Measurements from ENCODE around the gene HTR6.

Gene HTR6

GRCh38 chr1:19645411-19646251 lies 19.0 kb upstream of the HTR6 start:
- TF ChIP-seq YY1 (IDR thresholded peaks at IDR 0.05; ENCODE audit: low read depth) (no peak), TEAD4 (IDR thresholded peaks at IDR 0.05) (no peak), EP300 (IDR thresholded peaks at IDR 0.05; ENCODE audit: borderline replicate concordance) (no peak), RAD21 (IDR thresholded peaks at IDR 0.05; ENCODE audit: low read depth) (no peak), EGR1 (IDR thresholded peaks at IDR 0.05) (no peak)
- TF ChIP-seq, protein P1, sequence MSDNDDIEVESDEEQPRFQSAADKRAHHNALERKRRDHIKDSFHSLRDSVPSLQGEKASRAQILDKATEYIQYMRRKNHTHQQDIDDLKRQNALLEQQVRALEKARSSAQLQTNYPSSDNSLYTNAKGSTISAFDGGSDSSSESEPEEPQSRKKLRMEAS (IDR thresholded peaks at IDR 0.05): no peak

DNA sequence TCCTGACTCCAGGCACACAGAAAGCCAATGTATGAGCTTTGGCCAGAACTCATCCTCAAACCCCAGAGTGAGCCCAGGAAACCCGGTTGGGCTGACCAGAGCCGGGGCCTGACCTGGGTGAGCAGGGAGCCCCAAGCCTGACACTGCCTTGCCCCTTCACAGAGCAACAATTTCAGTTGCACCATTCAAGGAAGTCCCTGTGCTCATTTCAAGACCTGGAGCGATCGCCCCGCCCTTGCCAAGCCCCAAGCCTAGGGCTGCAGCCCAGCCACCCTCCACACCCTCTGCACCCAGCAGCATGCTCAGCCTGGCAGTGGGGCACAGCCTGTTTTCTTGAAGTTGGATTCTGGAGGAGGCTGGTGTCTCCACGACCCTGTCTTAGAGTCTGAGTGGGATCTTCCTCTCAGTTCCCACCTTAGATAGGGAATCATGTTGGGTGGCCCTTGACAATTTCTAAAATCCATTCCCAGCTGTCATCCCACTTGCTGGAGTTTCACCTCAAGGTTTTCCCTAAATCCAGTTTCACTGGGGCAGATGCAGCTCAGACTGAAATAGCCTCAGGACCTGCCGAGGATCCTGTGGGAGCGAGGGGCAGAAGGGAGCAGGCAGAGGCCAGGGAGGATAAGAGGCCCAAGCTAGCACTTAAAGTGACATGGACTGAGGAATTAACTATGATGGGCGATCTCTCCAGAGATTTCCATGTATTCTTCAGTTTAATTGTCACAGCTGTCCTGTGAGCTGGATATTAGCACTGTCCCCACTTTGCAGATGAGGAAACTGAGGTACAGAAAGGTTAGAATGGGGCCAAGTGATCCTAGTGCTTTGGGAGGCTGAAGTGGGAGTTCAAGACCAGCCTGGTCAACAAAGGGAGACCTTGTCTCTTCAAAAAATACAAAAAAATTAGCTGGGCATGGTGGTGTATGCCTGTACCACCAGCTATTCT lies 18.0 kb upstream of the HTR6 start:
- no peak for TF ChIP-seq CREB1 (IDR thresholded peaks at IDR 0.05; ENCODE audit: low read depth)
- TF ChIP-seq EP300 (IDR thresholded peaks at IDR 0.05; ENCODE audit: borderline replicate concordance): no peak
- TF ChIP-seq RAD21 (IDR thresholded peaks at IDR 0.05; ENCODE audit: low read depth): no peak
- no peak for TF ChIP-seq NFIC (IDR thresholded peaks at IDR 0.05)
- no peak for TF ChIP-seq TAF1 (IDR thresholded peaks at IDR 0.05; ENCODE audit: low read depth)
- no peak for TF ChIP-seq CEBPB (IDR thresholded peaks at IDR 0.05)
- no peak for TF ChIP-seq FOXM1 (IDR thresholded peaks at IDR 0.05; ENCODE audit: borderline replicate concordance, low read depth)
- TF ChIP-seq, protein P2, sequence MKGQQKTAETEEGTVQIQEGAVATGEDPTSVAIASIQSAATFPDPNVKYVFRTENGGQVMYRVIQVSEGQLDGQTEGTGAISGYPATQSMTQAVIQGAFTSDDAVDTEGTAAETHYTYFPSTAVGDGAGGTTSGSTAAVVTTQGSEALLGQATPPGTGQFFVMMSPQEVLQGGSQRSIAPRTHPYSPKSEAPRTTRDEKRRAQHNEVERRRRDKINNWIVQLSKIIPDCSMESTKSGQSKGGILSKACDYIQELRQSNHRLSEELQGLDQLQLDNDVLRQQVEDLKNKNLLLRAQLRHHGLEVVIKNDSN (IDR thresholded peaks at IDR 0.05): no peak
- no peak for TF ChIP-seq REST (IDR thresholded peaks at IDR 0.05; ENCODE audit: low read depth)
- TF ChIP-seq YY1 (IDR thresholded peaks at IDR 0.05; ENCODE audit: low read depth): no peak
- no peak for TF ChIP-seq ZBTB7A (IDR thresholded peaks at IDR 0.05; ENCODE audit: low read depth)
- TF ChIP-seq EGR1 (IDR thresholded peaks at IDR 0.05): no peak
- TF ChIP-seq TEAD4 (IDR thresholded peaks at IDR 0.05): no peak
- TF ChIP-seq, protein P1 (IDR thresholded peaks at IDR 0.05): no peak

DNA sequence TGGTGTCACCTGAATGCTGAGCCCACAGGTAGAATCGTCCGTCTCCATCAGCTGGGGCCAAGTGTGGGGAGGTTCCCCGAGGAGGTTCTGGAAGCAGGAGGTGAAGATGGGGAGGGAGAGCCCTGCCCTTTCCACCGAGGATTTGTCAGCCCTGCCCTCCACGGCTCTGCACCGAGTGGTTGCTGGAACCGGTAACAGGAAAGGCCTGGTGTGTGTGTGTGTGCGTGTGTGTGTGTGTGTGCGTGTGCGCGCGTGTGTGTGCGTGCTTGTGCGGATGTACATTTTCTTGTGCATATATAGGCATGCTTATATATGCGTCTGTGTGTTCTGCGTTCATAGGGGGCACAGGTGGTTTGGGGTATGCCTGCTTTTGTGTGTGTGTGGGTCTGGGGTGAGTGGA lies 17.0 kb upstream of the HTR6 start:
- TF ChIP-seq REST (IDR thresholded peaks at IDR 0.05; ENCODE audit: low read depth): no peak
- no peak for TF ChIP-seq RAD21 (IDR thresholded peaks at IDR 0.05; ENCODE audit: low read depth)
- TF ChIP-seq NFIC (IDR thresholded peaks at IDR 0.05): no peak
- TF ChIP-seq TEAD4 (IDR thresholded peaks at IDR 0.05): no peak
- TF ChIP-seq, protein P2 (IDR thresholded peaks at IDR 0.05): no peak
- no peak for TF ChIP-seq FOXM1 (IDR thresholded peaks at IDR 0.05; ENCODE audit: borderline replicate concordance, low read depth)
- TF ChIP-seq EGR1 (IDR thresholded peaks at IDR 0.05): no peak

DNA sequence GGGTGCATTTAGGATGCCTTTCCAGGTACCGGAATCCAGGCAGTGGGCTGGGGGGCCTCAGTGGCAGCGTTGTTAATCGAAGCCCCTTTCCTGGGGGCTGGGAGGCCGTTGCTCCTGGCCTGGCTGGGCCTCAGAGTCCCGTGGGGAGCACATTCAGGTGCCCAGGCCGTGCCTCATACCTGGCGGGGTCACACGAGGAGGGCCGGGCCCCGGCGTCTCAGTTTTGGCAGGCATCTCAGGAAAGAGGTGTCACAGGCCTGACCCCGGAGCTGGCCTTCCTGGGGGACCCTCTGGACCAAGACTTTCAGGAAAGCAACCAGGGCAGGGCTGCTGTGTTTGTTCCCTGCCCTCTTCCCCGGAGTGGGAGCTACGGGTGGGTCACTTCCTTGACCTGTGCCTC lies 16.4 kb upstream of the HTR6 start:
- TF ChIP-seq, protein P2 (IDR thresholded peaks at IDR 0.05): no peak
- TF ChIP-seq REST (IDR thresholded peaks at IDR 0.05; ENCODE audit: low read depth): no peak
- TF ChIP-seq TAF1 (IDR thresholded peaks at IDR 0.05; ENCODE audit: low read depth): no peak
- TF ChIP-seq NFIC (IDR thresholded peaks at IDR 0.05): no peak
- no peak for TF ChIP-seq CREB1 (IDR thresholded peaks at IDR 0.05; ENCODE audit: low read depth)
- no peak for TF ChIP-seq RAD21 (IDR thresholded peaks at IDR 0.05; ENCODE audit: low read depth)
- no peak for TF ChIP-seq ZBTB7A (IDR thresholded peaks at IDR 0.05; ENCODE audit: low read depth)
- no peak for TF ChIP-seq FOXM1 (IDR thresholded peaks at IDR 0.05; ENCODE audit: borderline replicate concordance, low read depth)
- no peak for TF ChIP-seq TEAD4 (IDR thresholded peaks at IDR 0.05)
- TF ChIP-seq TCF12 (IDR thresholded peaks at IDR 0.05; ENCODE audit: low read depth): no peak
- TF ChIP-seq EP300 (IDR thresholded peaks at IDR 0.05; ENCODE audit: borderline replicate concordance): no peak
- no peak for TF ChIP-seq EGR1 (IDR thresholded peaks at IDR 0.05)
- no peak for TF ChIP-seq YY1 (IDR thresholded peaks at IDR 0.05; ENCODE audit: low read depth)
- no peak for TF ChIP-seq CEBPB (IDR thresholded peaks at IDR 0.05)
- TF ChIP-seq, protein P1 (IDR thresholded peaks at IDR 0.05): no peak
